ENCODE measurements around the gene SLC25A12.
"Not testable (repeated sequence)": the region's sequence is repeated elsewhere in the genome, so short reads cannot be mapped to it uniquely, and the experiment has no call there.

Gene SLC25A12

GRCh38 chr2:171893824-171894611 lies at the start of gene SLC25A12:
TSS of gene SLC25A12 (minus strand) at chr2:171894244. CDS start at chr2:171894214, 30 bp downstream.
- DNase-seq = peak; percentile 12 to 61 (median 54)

GRCh38 chr2:171941316-171941699 lies 47.3 kb upstream of the SLC25A12 start:
- DNase-seq = no peak

- no peak for DNase-seq
These were observed 45.7 kb upstream of the SLC25A12 start for GRCh38 chr2:171939743-171940071.

- DNase-seq = no peak
These were observed 45.2 kb upstream of the SLC25A12 start for GRCh38 chr2:171939058-171939742.

GRCh38 chr2:171930385-171930784 lies 36.3 kb upstream of the SLC25A12 start:
- no peak for DNase-seq

- no peak for DNase-seq
These were observed 30.3 kb upstream of the SLC25A12 start for GRCh38 chr2:171924170-171924942.

- no peak for DNase-seq
These were observed 29.2 kb upstream of the SLC25A12 start for GRCh38 chr2:171923206-171923605.

- DNase-seq = peak; percentile 90 to 95 (median 94)
These were observed 28.4 kb upstream of the SLC25A12 start, which contains the start of gene HAT1 for GRCh38 chr2:171922230-171923022. TSS of gene HAT1 (plus strand) at chr2:171922461. CDS start at chr2:171922501, 40 bp downstream.

GRCh38 chr2:171921970-171922229 lies 27.9 kb upstream of the SLC25A12 start:
- DNase-seq = no peak

GRCh38 chr2:171919453-171919852 lies 25.4 kb upstream of the SLC25A12 start:
- DNase-seq = no peak

GRCh38 chr2:171913517-171913916 lies 19.5 kb upstream of the SLC25A12 start:
- DNase-seq = no peak

GRCh38 chr2:171910494-171910893 lies 16.4 kb upstream of the SLC25A12 start:
- no peak for DNase-seq

GRCh38 chr2:171909266-171909665 lies 15.2 kb upstream of the SLC25A12 start:
- no peak for DNase-seq

GRCh38 chr2:171908235-171908634 lies 14.2 kb upstream of the SLC25A12 start:
- DNase-seq = no peak

- DNase-seq = no peak
These were observed 8.9 kb upstream of the SLC25A12 start for GRCh38 chr2:171902840-171903420.

GRCh38 chr2:171899623-171900282 lies 5.7 kb upstream of the SLC25A12 start:
- DNase-seq = not testable (repeated sequence)

GRCh38 chr2:171895786-171896185 lies 1.7 kb upstream of the SLC25A12 start:
- no peak for DNase-seq

- DNase-seq = no peak
These were observed 536 bp upstream of the SLC25A12 start for GRCh38 chr2:171894612-171894947.

- DNase-seq = no peak
These were observed 734 bp downstream of the SLC25A12 start for GRCh38 chr2:171893196-171893823.

- DNase-seq = no peak
These were observed 4.2 kb downstream of the SLC25A12 start for GRCh38 chr2:171889808-171890207.

GRCh38 chr2:171889333-171889732 lies 4.7 kb downstream of the SLC25A12 start:
- no peak for DNase-seq
